Colonic mucosa (tissue), 4 donors: Measurements from ENCODE around the gene DAB1. TPM values are rescaled to one million over a fixed set of nuclear protein-coding genes. Genes with fewer than 3 reads are reported as not detected.

Experiments used
- DNase-seq: peaks from one replicate; pipeline ENCODE4 v3.0.0-alpha.2; 2020
- H3K27ac ChIP-seq: fragments of 200-600 bp; one replicate; pipeline ENCODE4 v1.8.0; 2021
- H3K27me3 ChIP-seq: fragments of 200-600 bp; one replicate; pipeline ENCODE4 v1.8.0; 2021
- H3K36me3 ChIP-seq: fragments of 200-600 bp; one replicate; pipeline ENCODE4 v1.8.0; 2021
- H3K4me1 ChIP-seq: fragments of 200-600 bp; one replicate; pipeline ENCODE4 v1.8.0; 2021; ENCODE audit warnings: mild to moderate bottlenecking
- H3K4me3 ChIP-seq: fragments of 200-600 bp; one replicate; pipeline ENCODE4 v1.8.0; 2021
- H3K9ac ChIP-seq, 2 donors: one replicate each; pipeline ENCODE4 v1.7.0; 2013; ENCODE audit warnings: control low read depth in 2 of 2, low read depth in 2 of 2, low read length in 2 of 2
- H3K9me3 ChIP-seq: fragments of 200-600 bp; one replicate; pipeline ENCODE4 v1.8.0; 2021
- CTCF ChIP-seq: fragments of 200-600 bp; IDR thresholded peaks from one replicate; pipeline ENCODE4 v1.8.0; 2022; ENCODE audit warnings: antibody characterized with exemption, mild to moderate bottlenecking
- intact Hi-C: fragments of 100-400 bp; cut with DNase I; formaldehyde crosslinking; loops from one replicate; pipeline ENCODE4 v1.14.1; 2022
- total RNA-seq, 2 donors: library from RNA; stranded (reverse); fragmentation: NEBNext Ultra II Directional in 1 of 2; extraction: Animal tissue kit (Norgen Biotek cat#: 25700) in 1 of 2; gene quantifications; one replicate each; pipeline ENCODE4 v1.2.1, GENCODE V29; 2021
- donor health status: healthy.
- donor health status: DM: no; HTN: no; CAD: no.
- donor health status: DM: no; HTN: no; CAD: no.

The DAB1 gene
- total RNA-seq, 2 donors from 2014 or later, result 0.42 TPM; not detected in 1

DNA sequence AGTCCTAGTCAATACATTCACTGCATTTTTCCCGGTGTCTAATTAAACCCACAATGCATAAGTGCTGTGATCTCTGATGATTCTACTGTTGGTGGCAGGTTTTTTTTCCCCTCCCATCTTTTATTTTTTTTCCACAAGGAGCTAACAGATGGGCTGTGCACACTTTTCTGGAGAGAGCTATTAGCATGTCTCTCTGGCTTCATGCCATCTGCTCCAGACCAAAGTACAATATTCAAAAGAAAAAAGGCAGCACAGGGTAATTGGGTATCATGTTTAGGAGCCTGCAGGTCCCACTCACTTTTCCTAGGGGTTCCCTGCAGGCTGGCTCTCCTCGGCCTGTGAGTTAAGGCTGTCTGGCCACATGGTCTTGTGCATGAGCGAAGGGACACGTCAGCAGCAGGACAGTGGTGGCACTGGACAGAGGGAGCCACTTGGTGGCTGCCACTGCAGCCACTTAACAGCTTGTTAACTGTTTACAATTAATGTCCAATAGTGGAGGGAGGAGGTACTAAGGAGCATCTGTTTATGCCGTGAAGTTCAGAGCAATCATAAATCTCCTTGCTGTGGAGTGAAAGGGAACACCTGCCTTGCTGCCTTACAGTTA lies 404.5 kb downstream of the DAB1 start:
- no peaks in the 10 kb centered on the region for H3K9me3 ChIP-seq
- TF ChIP-seq CTCF, result no peak
- intact Hi-C loops, result no loop called here
- H3K27me3 ChIP-seq, result no peaks in the 10 kb centered on the region
- no peak for DNase-seq
- H3K9ac ChIP-seq, result no peak overlapping the region
- no peak overlapping the region for H3K27ac ChIP-seq
- no peak overlapping the region for H3K4me3 ChIP-seq
- H3K36me3 ChIP-seq, result no peaks in the 10 kb centered on the region
- no peaks in the 10 kb centered on the region for H3K4me1 ChIP-seq

- DNase-seq, result no peak
- H3K9ac ChIP-seq, result no peak overlapping the region
- H3K4me3 ChIP-seq, result no peak overlapping the region
- no peaks in the 10 kb centered on the region for H3K4me1 ChIP-seq
- no peak for TF ChIP-seq CTCF
- H3K36me3 ChIP-seq, result no peaks in the 10 kb centered on the region
- no peak overlapping the region for H3K27ac ChIP-seq
- no peaks in the 10 kb centered on the region for H3K27me3 ChIP-seq
- intact Hi-C loops, result no loop called here
- H3K9me3 ChIP-seq, result no peaks in the 10 kb centered on the region
Observed at GRCh38 chr1:57018119-57018518, 405.7 kb downstream of the DAB1 start.

- Histone ChIP-seq H3K9ac (no peak overlapping the region), H3K27me3 (no peaks in the 10 kb centered on the region), H3K27ac (no peak overlapping the region), H3K36me3 (no peaks in the 10 kb centered on the region), H3K4me1 (no peaks in the 10 kb centered on the region), H3K4me3 (no peak overlapping the region), H3K9me3 (no peaks in the 10 kb centered on the region)
- TF ChIP-seq CTCF, result no peak
- intact Hi-C loops, result no loop called here
- DNase-seq, result no peak
Observed at GRCh38 chr1:57017717-57018116, 406.1 kb downstream of the DAB1 start.

DNA sequence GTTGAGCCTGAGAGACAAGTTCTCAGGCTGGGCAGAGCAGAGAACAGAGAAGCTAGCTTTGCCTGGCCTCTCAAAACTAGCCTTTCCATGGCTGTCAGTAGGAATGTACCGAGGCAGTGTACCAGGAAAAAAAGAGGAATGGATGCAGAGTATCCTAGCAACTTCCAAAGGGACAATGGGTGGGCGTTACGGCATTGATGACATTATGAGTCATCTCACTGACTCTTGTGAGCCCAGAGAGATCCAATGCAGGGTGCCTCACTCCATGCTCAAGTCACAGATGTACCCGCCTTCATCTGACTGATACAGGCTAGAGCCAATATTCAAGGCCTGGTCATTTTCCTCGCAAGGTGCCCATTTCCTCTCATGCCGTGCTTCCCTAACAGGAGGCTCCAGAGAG lies 406.7 kb downstream of the DAB1 start:
- no peak overlapping the region for H3K27ac ChIP-seq
- intact Hi-C loops, result no loop called here
- no peak for DNase-seq
- no peak overlapping the region for H3K9ac ChIP-seq
- H3K4me1 ChIP-seq, result no peaks in the 10 kb centered on the region
- no peaks in the 10 kb centered on the region for H3K27me3 ChIP-seq
- H3K36me3 ChIP-seq, result no peaks in the 10 kb centered on the region
- no peak for TF ChIP-seq CTCF
- no peak overlapping the region for H3K4me3 ChIP-seq
- no peaks in the 10 kb centered on the region for H3K9me3 ChIP-seq

GRCh38 chr1:57015071-57015470 lies 408.8 kb downstream of the DAB1 start:
- intact Hi-C loops, result no loop called here
- TF ChIP-seq CTCF, result no peak
- no peaks in the 10 kb centered on the region for H3K27me3 ChIP-seq

More at GRCh38 chr1:57015071-57015470, 408.8 kb downstream of the DAB1 start:
- no peak overlapping the region for H3K4me3 ChIP-seq
- no peak overlapping the region for H3K27ac ChIP-seq
- DNase-seq, result no peak
- no peak overlapping the region for H3K9ac ChIP-seq
- H3K36me3 ChIP-seq, result no peaks in the 10 kb centered on the region
- H3K4me1 ChIP-seq, result no peaks in the 10 kb centered on the region
- H3K9me3 ChIP-seq, result no peaks in the 10 kb centered on the region
